Suprapubic skin (tissue), 4 donors: Measurements from ENCODE around the gene DIPK1B. TPM values are rescaled to one million over a fixed set of nuclear protein-coding genes. Genes with fewer than 3 reads are reported as not detected.
"Not testable (repeated sequence)": the region's sequence is repeated elsewhere in the genome, so short reads cannot be mapped to it uniquely, and the experiment has no call there.

Experiments
- DNase-seq, 2 donors: peaks; one replicate each; pipeline ENCODE4 v3.0.0-alpha.2; 2019; ENCODE audit warnings: low spot score in 2 of 2
- H3K27ac ChIP-seq: fragments of 200-600 bp; sonication (generic); one replicate; pipeline ENCODE4 v1.5.1; 2019
- H3K27me3 ChIP-seq: fragments of 200-600 bp; sonication (generic); one replicate; pipeline ENCODE4 v1.5.1; 2019
- H3K36me3 ChIP-seq: fragments of 200-600 bp; sonication (generic); one replicate; pipeline ENCODE4 v1.5.1; 2019
- H3K4me1 ChIP-seq: fragments of 200-600 bp; sonication (generic); one replicate; pipeline ENCODE4 v1.5.1; 2019
- H3K4me3 ChIP-seq: fragments of 200-600 bp; sonication (generic); one replicate; pipeline ENCODE4 v1.5.1; 2019; ENCODE audit warnings: mild to moderate bottlenecking
- H3K9me3 ChIP-seq: fragments of 200-600 bp; sonication (generic); one replicate; pipeline ENCODE4 v1.5.1; 2019
- CTCF ChIP-seq, 2 donors: fragments of 200-600 bp in 1 of 2; fragments of 450-650 bp in 1 of 2; sonication (generic) in 1 of 2; IDR thresholded peaks; one replicate each; pipeline ENCODE4 v1.5.1; 2016 to 2019; ENCODE audit warnings: antibody characterized with exemption in 2 of 2, mild to moderate bottlenecking in 1 of 2, moderate library complexity in 1 of 2
- EP300 ChIP-seq: sonication (generic); formaldehyde crosslinking; IDR thresholded peaks from one replicate; pipeline ENCODE4 v1.6.1; 2017; ENCODE audit warnings: antibody characterized with exemption
- POLR2A ChIP-seq, 2 donors: fragments of 450-650 bp; IDR thresholded peaks; one replicate each; pipeline ENCODE4 v1.6.1; 2017; ENCODE audit warnings: antibody characterized with exemption in 2 of 2, mild to moderate bottlenecking in 2 of 2, moderate library complexity in 2 of 2
- POLR2AphosphoS5 ChIP-seq, 3 donors: sonication (generic); formaldehyde crosslinking; IDR thresholded peaks; one replicate each; pipeline ENCODE4 v1.6.1; 2017; ENCODE audit warnings: antibody characterized with exemption in 3 of 3
- WGBS: methylation state at CpG from one replicate; pipeline ENCODE4 v1.1.5; 2018; 5-methylcytosine and 5-hydroxymethylcytosine counted together
- total RNA-seq, 4 donors: library from RNA; depleted of rRNA; stranded (reverse); fragments of >200 nt; gene quantifications; one replicate each; pipeline ENCODE4 v1.1.0, GENCODE V29; 2016

DIPK1B gene
- total RNA-seq, 4 donors from 2014 or later = 3.8 to 13.1 (median 6.3) TPM

DNA sequence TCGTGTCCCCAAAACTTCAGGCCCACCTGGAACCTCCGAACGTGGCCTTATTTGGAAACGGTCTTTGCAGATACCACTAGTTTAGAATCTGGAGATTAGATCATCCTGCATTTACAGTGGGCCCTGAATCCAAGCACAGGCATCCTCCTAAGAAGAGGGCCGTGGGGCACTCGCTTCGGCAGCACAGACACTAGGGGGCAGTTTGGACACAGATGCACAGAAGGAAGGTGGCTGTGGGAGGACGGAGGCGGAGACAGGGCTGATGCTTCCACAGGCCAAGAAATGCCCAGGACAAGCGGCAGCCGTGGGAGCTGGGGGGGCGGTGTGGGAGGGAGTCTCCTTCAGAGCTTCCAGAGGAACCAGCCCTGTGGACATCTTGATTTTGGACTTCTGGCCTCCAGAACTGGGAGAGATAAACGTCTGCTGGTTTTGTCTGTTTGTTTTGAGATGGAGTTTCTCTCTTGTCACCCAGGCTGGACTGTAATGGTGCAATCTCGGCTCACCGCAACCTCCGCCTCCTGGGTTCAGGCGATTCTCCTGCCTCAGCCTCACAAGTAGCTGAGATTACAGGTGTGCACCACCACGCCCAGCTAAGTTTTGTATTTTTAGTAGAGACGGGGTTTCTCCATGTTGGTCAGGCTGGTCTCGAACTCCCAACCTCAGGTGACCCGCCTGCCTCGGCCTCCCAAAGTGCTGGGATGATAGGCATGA, 48.6 kb downstream of the DIPK1B start:
- H3K27ac ChIP-seq, DNase-seq, H3K4me3 ChIP-seq, H3K4me1 ChIP-seq, H3K36me3 ChIP-seq, H3K9me3 ChIP-seq: not testable (repeated sequence)
- 48% methylated on average over 21 of the region's 22 CpGs for WGBS
- peak in 1 of 2 donors; percentile 26 for TF ChIP-seq CTCF (IDR thresholded peaks at IDR 0.05)
- H3K27me3 ChIP-seq = peaks cover 62% of the 10 kb centered on the region

GRCh38 chr9:136761545-136761981, 49.2 kb downstream of the DIPK1B start:
- no peak overlapping the region for H3K4me3 ChIP-seq
- TF ChIP-seq POLR2AphosphoS5 (IDR thresholded peaks at IDR 0.05) (no peak), POLR2A (IDR thresholded peaks at IDR 0.05) (no peak), CTCF (IDR thresholded peaks at IDR 0.05) (no peak), EP300 (no peak)
- H3K27ac ChIP-seq = no peak overlapping the region
- H3K9me3 ChIP-seq = no peaks in the 10 kb centered on the region
- peaks cover 62% of the 10 kb centered on the region for H3K27me3 ChIP-seq
- no peaks in the 10 kb centered on the region for H3K36me3 ChIP-seq
- 74% methylated on average over 8 of the region's 13 CpGs for WGBS
- DNase-seq = no peak
- H3K4me1 ChIP-seq = peaks cover 8% of the 10 kb centered on the region

- no peaks in the 10 kb centered on the region for H3K36me3 ChIP-seq
- H3K4me3 ChIP-seq = no peak overlapping the region
- H3K27me3 ChIP-seq = peaks cover 67% of the 10 kb centered on the region
- no peak overlapping the region for H3K27ac ChIP-seq
- no peaks in the 10 kb centered on the region for H3K9me3 ChIP-seq
- DNase-seq = no peak
- 79% methylated on average over 15 of the region's 17 CpGs for WGBS
- H3K4me1 ChIP-seq = peaks cover 8% of the 10 kb centered on the region
- TF ChIP-seq POLR2AphosphoS5 (IDR thresholded peaks at IDR 0.05) (no peak), CTCF (IDR thresholded peaks at IDR 0.05) (no peak), POLR2A (IDR thresholded peaks at IDR 0.05) (no peak), EP300 (no peak)
Measured at GRCh38 chr9:136762221-136762691, 49.9 kb downstream of the DIPK1B start.

DNA sequence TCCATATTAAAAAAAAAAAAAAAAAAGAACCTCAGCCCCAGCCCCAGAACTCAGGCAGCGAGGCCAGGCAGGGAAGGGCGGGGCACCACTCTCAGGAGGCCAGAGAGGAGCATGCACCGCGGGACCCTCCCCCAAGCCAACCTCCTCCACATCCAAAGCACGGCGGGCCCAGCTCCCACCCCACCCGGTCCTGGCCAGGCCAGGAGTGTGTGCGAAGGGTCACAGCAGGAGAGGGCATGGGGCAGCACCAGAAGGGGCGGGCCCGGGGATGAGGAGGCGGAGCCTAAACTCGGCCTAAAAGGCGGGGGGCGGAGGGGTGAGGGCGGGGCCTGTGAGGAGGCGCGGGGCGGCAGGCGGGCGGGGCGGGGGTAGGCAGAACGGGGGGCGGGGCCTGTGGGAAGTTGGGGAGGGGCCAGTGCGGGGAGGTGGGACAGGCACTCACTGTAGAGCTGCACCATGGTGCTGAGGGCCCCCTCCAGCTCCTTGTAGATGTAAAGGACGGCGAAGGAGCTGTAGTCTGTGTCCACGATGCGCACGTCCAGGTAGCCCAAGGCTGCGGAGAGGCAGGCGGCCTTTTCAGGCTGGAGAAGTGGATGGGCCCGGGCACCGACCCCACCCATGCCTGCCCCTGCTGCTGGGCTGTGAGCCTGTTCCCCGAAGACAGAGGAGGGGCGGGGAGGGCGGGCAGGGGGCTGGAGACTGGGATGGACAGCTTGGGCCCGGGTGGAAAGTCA, 50.7 kb downstream of the DIPK1B start:
- H3K4me1 ChIP-seq = peaks cover 8% of the 10 kb centered on the region
- peak in 1 of 2 donors; percentile 66 for DNase-seq
- no peak overlapping the region for H3K4me3 ChIP-seq
- no peaks in the 10 kb centered on the region for H3K36me3 ChIP-seq
- peaks cover 71% of the 10 kb centered on the region for H3K27me3 ChIP-seq
- no peaks in the 10 kb centered on the region for H3K9me3 ChIP-seq
- no peak overlapping the region for H3K27ac ChIP-seq
- WGBS = 14% methylated on average over 22 of the region's 37 CpGs
- no peak for TF ChIP-seq EP300
- TF ChIP-seq POLR2A (IDR thresholded peaks at IDR 0.05) = no peak
- no peak for TF ChIP-seq POLR2AphosphoS5 (IDR thresholded peaks at IDR 0.05)
- no peak for TF ChIP-seq CTCF (IDR thresholded peaks at IDR 0.05)

DNA sequence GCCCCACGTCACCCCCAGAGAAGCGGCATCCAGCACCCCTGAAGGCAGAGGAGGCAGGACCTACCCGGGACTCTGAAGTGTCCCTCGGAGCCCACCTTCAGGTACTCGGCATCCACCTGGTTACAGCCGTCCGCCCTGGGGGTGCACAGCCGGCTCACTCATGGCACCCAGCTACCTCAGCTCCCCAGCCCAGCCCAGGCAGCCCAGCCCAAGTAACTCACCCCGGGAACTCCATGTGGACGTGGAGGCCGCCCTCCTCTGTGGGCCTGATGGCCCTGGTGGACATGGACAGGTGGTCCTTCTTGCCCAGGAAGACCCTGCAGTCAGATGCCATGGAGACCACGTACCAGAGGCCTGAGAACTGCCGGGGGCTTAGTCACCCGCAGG, 51.3 kb downstream of the DIPK1B start:
- H3K4me3 ChIP-seq = no peak overlapping the region
- no peak for DNase-seq
- no peaks in the 10 kb centered on the region for H3K36me3 ChIP-seq
- 62% methylated on average over 3 of the region's 14 CpGs for WGBS
- H3K4me1 ChIP-seq = peaks cover 8% of the 10 kb centered on the region
- no peak for TF ChIP-seq POLR2AphosphoS5 (IDR thresholded peaks at IDR 0.05)
- no peak for TF ChIP-seq POLR2A (IDR thresholded peaks at IDR 0.05)
- TF ChIP-seq EP300 = no peak
- TF ChIP-seq CTCF (IDR thresholded peaks at IDR 0.05) = no peak
- no peaks in the 10 kb centered on the region for H3K9me3 ChIP-seq
- peaks cover 73% of the 10 kb centered on the region for H3K27me3 ChIP-seq
- no peak overlapping the region for H3K27ac ChIP-seq
